ENCODE measurements around the gene RREB1. TPM values are rescaled to one million over a fixed set of nuclear protein-coding genes. Genes with fewer than 3 reads are reported as not detected.

RREB1 gene
- total RNA-seq, 1 experiment from 2014 or later, result 53.5 TPM

- H3K9me3 Mint-ChIP-seq (ENCODE audit: unreplicated experiment), result no peaks in the 10 kb centered on the region
- ChIA-PET CTCF (interaction anchor here (0.6 kb wide), 1 partner anchor 939 kb away, joined by 7 read pairs; no protein-coding TSS in a partner anchor), POLR2A (no interaction called here)
- no peaks in the 10 kb centered on the region for H3K27me3 Mint-ChIP-seq (ENCODE audit: insufficient read depth, unreplicated experiment)
- intact Hi-C loops (cut with micrococcal nuclease), result no loop called here
- H3K4me1 Mint-ChIP-seq (ENCODE audit: insufficient read depth, unreplicated experiment), result peaks cover 15% of the 10 kb centered on the region
- no peak for DNase-seq (ENCODE audit: unreplicated experiment)
- TF ChIP-seq, protein P1, sequence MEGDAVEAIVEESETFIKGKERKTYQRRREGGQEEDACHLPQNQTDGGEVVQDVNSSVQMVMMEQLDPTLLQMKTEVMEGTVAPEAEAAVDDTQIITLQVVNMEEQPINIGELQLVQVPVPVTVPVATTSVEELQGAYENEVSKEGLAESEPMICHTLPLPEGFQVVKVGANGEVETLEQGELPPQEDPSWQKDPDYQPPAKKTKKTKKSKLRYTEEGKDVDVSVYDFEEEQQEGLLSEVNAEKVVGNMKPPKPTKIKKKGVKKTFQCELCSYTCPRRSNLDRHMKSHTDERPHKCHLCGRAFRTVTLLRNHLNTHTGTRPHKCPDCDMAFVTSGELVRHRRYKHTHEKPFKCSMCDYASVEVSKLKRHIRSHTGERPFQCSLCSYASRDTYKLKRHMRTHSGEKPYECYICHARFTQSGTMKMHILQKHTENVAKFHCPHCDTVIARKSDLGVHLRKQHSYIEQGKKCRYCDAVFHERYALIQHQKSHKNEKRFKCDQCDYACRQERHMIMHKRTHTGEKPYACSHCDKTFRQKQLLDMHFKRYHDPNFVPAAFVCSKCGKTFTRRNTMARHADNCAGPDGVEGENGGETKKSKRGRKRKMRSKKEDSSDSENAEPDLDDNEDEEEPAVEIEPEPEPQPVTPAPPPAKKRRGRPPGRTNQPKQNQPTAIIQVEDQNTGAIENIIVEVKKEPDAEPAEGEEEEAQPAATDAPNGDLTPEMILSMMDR (IDR thresholded peaks at IDR 0.05; ENCODE audit: unreplicated experiment), result no peak
- no peak overlapping the region for H3K27ac Mint-ChIP-seq (ENCODE audit: low read depth, unreplicated experiment)
- H3K4me3 Mint-ChIP-seq (ENCODE audit: unreplicated experiment), result no peak overlapping the region
- no peaks in the 10 kb centered on the region for H3K36me3 Mint-ChIP-seq (ENCODE audit: insufficient read depth, unreplicated experiment)
- no TSS peak for BruUV-seq (replicated peaks)
Measured at GRCh38 chr6:7062451-7063162, 45.2 kb upstream of the RREB1 start.

GRCh38 chr6:7067305-7067704 lies 40.5 kb upstream of the RREB1 start:
- intact Hi-C loops (cut with micrococcal nuclease), result no loop called here
- ChIA-PET CTCF (interaction anchor here (0.7 to 1.3 kb wide), 2 partner anchors 9 to 31 kb away, joined by 3 to 5 read pairs; no protein-coding TSS in a partner anchor), POLR2A (interaction anchor here (0.7 to 2.9 kb wide), 2 partner anchors 9 to 31 kb away, joined by 3 to 16 read pairs; no protein-coding TSS in a partner anchor)
- no peak for DNase-seq (ENCODE audit: unreplicated experiment)
- Mint-ChIP-seq H3K4me1 (ENCODE audit: insufficient read depth, unreplicated experiment) (no peaks in the 10 kb centered on the region), H3K36me3 (ENCODE audit: insufficient read depth, unreplicated experiment) (no peaks in the 10 kb centered on the region), H3K4me3 (ENCODE audit: unreplicated experiment) (no peak overlapping the region), H3K27ac (ENCODE audit: low read depth, unreplicated experiment) (no peak overlapping the region), H3K27me3 (ENCODE audit: insufficient read depth, unreplicated experiment) (no peaks in the 10 kb centered on the region), H3K9me3 (ENCODE audit: unreplicated experiment) (no peaks in the 10 kb centered on the region)
- no TSS peak for BruUV-seq (replicated peaks)
- TF ChIP-seq, protein P1 (IDR thresholded peaks at IDR 0.05; ENCODE audit: unreplicated experiment), result no peak

GRCh38 chr6:7071405-7071804 lies 36.4 kb upstream of the RREB1 start:
- no TSS peak for BruUV-seq (replicated peaks)
- Mint-ChIP-seq H3K4me3 (ENCODE audit: unreplicated experiment) (no peak overlapping the region), H3K4me1 (ENCODE audit: insufficient read depth, unreplicated experiment) (no peaks in the 10 kb centered on the region), H3K27ac (ENCODE audit: low read depth, unreplicated experiment) (no peak overlapping the region), H3K36me3 (ENCODE audit: insufficient read depth, unreplicated experiment) (no peaks in the 10 kb centered on the region), H3K27me3 (ENCODE audit: insufficient read depth, unreplicated experiment) (no peaks in the 10 kb centered on the region), H3K9me3 (ENCODE audit: unreplicated experiment) (no peaks in the 10 kb centered on the region)
- intact Hi-C loops (cut with micrococcal nuclease), result no loop called here
- no peak for DNase-seq (ENCODE audit: unreplicated experiment)
- POLR2A ChIA-PET, result interaction anchor here (1.8 kb wide), 1 partner anchor 37 kb away, joined by 4 read pairs; no protein-coding TSS in a partner anchor
- TF ChIP-seq, protein P1 (IDR thresholded peaks at IDR 0.05; ENCODE audit: unreplicated experiment), result no peak
- CTCF ChIA-PET, result no interaction called here

DNA sequence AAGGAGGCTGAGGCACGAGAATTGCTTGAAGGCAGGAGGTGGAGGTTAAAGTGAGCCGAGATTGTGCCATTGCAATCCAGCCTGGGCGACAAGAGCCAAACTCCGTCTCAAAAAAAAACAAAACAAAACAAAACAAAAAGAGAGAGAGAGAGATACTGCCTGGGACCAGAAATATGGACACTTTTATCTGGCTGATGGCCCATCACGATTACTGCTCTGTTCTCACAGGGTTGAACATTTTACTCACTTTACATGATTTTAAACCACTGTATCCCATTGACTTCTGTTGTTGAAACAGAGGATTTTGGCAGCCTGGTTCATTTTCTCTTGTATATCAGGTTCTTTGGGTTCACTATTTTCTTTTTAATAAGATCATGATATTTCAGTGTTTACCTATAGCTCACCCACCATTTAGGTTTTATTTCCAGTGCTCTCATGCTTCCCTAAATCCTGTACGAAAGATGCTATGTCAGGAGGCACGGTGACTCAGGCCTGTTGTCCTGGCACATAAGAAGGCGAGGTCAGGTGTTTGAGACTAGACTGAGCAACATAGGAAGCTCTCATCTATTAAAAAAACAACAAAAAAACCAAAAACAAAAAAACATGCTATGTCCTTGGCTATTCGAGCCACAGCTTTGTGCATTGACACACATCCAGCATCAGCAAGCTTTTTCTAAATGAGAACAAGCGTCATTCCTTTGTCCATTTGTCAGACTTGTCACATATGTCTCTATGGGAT lies 34.5 kb upstream of the RREB1 start:
- POLR2A ChIA-PET, result interaction anchor here (0.6 to 1.6 kb wide), 6 partner anchors 15 to 222 kb away, joined by 3 to 10 read pairs (median 4); no protein-coding TSS in a partner anchor
- intact Hi-C loops (cut with micrococcal nuclease), result no loop called here
- TF ChIP-seq, protein P1 (IDR thresholded peaks at IDR 0.05; ENCODE audit: unreplicated experiment), result no peak
- Mint-ChIP-seq H3K27me3 (ENCODE audit: insufficient read depth, unreplicated experiment) (no peaks in the 10 kb centered on the region), H3K36me3 (ENCODE audit: insufficient read depth, unreplicated experiment) (no peaks in the 10 kb centered on the region), H3K4me3 (ENCODE audit: unreplicated experiment) (no peak overlapping the region), H3K9me3 (ENCODE audit: unreplicated experiment) (no peaks in the 10 kb centered on the region), H3K27ac (ENCODE audit: low read depth, unreplicated experiment) (no peak overlapping the region), H3K4me1 (ENCODE audit: insufficient read depth, unreplicated experiment) (no peaks in the 10 kb centered on the region)
- BruUV-seq (replicated peaks), result no TSS peak
- CTCF ChIA-PET, result interaction anchor here (0.6 kb wide), 2 partner anchors 11 to 729 kb away, joined by 3 read pairs; no protein-coding TSS in a partner anchor
- peak; percentile 26 for DNase-seq (ENCODE audit: unreplicated experiment)
